VCaP (cell line): ENCODE measurements around the gene KRT72.

Experiments used
- H3K27ac ChIP-seq: fragments of 450-650 bp; 2 replicates; pipeline ENCODE4 v1.5.1; 2017
- CTCF ChIP-seq: fragments of 450-650 bp; conservative IDR thresholded peaks from 2 replicates; pipeline ENCODE4 v1.5.1; 2017; ENCODE audit warnings: mild to moderate bottlenecking, moderate library complexity

KRT72 gene

DNA sequence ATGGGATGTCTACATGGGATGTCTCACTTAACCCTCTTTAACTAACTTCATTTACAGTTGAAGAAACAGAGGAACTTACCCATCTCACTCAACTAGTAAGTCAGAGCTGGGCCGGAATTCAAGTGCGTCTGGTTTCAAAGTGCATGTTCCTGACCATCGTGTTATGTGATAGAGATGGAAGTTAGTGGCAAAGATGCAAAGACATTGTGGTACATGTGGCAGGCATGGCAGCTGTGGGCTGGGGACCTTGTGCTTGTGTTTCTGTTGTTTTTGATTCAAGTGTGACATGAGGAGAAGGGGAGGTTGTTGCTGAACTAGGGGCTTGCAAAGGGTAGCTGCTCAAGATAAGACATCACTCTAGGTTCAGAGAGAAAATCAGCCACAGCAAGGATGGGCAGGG, 25.3 kb downstream of the KRT72 start:
- TF ChIP-seq CTCF, result no peak
- no peak overlapping the region for H3K27ac ChIP-seq

DNA sequence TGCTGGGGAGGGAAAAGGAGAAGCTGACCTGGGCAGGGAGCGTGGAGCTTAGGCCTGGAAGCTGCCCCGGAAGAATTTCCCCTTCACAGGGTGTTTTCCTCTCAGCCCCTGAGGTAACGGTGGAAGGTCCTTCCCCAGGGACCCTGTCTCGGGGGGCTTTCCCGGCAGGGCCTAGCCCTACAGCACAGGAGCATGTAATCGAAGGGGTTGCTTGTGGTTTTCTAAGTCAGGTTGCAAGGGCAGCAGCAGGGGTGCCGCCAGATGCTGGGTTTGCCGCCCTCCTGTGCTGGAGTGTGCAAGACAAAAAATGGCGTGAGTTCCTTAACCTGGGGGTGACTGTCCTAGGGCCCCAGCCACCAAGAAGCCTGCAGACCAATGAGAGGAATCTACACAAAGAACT, 26.0 kb downstream of the KRT72 start:
- no peak overlapping the region for H3K27ac ChIP-seq
- no peak for TF ChIP-seq CTCF

DNA sequence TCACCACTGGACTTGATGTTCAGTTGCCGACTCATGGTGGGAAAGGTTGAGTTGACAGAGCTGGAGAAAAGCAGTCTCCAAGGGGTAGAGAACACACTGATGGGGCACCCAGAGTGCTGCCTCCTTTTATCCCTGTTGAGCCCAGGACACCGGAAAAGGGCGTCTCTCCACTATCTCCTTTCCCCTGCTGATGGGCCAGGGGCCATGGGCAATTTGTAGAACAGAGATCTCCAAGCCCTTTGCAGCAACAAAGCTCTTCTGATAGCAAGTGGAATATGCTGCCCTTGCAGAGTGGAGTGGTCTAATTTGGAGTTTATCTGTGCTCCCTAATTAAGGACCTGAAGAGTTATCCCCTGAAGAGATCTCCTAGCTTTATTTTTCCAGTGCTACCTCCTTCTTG, 27.5 kb downstream of the KRT72 start, which contains the start of gene KRT74:
KRT74 (minus strand) TSS at position 101 of the 400 bp plus-strand sequence; CDS start at position 35, 66 bp downstream.
- no peak for TF ChIP-seq CTCF
- H3K27ac ChIP-seq, result no peak within 1 kb of the TSS

- no peak overlapping the region for H3K27ac ChIP-seq
- no peak for TF ChIP-seq CTCF
Observed at GRCh38 chr12:52573306-52573705, 28.0 kb downstream of the KRT72 start.

DNA sequence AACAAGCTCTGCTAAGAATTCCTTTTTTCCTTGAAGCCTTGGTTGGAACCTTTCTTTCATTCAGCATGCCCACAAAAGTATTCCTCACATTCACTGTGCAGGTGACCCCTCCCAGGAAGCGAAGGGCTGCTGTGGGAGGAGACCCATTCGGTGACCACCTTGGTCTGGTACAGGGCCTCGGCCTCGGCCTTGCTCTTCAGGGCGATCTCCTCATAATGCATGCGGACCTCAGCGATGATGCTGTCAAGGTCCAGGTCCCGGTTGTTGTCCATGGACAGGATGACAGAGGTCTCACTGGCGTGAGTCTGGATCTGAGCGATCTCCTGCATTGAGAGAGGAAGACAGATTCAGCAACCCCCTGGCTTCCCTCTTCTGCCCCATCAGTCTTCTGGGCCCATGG, 30.8 kb downstream of the KRT72 start:
- no peak for TF ChIP-seq CTCF
- H3K27ac ChIP-seq, result no peak overlapping the region

DNA sequence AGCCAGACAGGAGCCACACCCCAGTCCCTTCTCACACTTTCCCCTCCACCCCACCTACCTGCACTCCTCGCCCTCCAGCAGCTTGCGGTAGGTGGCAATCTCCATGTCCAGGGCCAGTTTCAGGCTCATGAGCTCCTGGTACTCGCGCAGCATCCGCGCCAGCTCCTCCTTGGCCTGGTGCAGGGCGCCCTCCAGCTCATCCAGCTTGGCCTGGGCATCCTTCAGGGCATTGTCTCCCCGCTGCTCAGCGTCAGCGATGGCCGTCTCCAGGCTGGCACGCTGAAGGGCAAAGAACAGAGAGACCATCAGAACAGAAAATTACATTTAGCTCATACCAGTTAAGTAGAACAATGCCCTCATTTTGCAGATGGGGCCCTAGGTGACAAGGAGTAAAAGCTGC, 33.2 kb downstream of the KRT72 start:
- no peak for TF ChIP-seq CTCF
- H3K27ac ChIP-seq, result no peak overlapping the region

GRCh38 chr12:52566847-52567291, 34.4 kb downstream of the KRT72 start:
- no peak for TF ChIP-seq CTCF

More at GRCh38 chr12:52566847-52567291, 34.4 kb downstream of the KRT72 start:
- no peak overlapping the region for H3K27ac ChIP-seq
